ENCODE measurements around the gene ZNF396. TPM values are rescaled to one million over a fixed set of nuclear protein-coding genes. Genes with fewer than 3 reads are reported as not detected.

Gene ZNF396
- total RNA-seq, 1 donor from 2014 or later, result 1.6 TPM

DNA sequence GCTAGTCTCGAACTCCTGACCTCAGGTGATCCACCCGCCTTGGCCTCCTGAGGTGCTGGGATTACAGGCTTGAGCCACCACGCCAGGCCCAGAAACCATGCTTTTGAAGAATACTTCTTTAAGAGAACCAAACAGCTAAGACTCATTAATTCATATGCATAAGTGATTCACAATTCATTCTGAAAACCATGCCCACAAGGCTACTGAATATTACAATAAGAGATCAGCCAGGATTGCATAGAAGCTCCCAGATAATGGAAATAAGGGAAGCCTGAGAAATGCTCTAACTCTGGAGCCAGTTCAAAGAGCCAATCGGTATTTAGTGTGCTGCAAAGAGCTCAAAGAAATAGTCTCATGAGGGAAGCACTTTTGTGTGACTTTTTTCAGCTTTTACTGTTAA, 2.4 kb downstream of the ZNF396 start:
- H3K4me3 Mint-ChIP-seq, result no peak overlapping the region
- peaks cover 2% of the 10 kb centered on the region for H3K4me1 Mint-ChIP-seq
- H3K27me3 Mint-ChIP-seq (ENCODE audit: low read depth), result peaks cover 25% of the 10 kb centered on the region
- H3K9me3 Mint-ChIP-seq, result no peaks in the 10 kb centered on the region
- DNase-seq (ENCODE audit: low spot score in 2 of 2, unreplicated experiment in 2 of 2), result no peak
- no peaks in the 10 kb centered on the region for H3K36me3 Mint-ChIP-seq
- TF ChIP-seq, protein P1, sequence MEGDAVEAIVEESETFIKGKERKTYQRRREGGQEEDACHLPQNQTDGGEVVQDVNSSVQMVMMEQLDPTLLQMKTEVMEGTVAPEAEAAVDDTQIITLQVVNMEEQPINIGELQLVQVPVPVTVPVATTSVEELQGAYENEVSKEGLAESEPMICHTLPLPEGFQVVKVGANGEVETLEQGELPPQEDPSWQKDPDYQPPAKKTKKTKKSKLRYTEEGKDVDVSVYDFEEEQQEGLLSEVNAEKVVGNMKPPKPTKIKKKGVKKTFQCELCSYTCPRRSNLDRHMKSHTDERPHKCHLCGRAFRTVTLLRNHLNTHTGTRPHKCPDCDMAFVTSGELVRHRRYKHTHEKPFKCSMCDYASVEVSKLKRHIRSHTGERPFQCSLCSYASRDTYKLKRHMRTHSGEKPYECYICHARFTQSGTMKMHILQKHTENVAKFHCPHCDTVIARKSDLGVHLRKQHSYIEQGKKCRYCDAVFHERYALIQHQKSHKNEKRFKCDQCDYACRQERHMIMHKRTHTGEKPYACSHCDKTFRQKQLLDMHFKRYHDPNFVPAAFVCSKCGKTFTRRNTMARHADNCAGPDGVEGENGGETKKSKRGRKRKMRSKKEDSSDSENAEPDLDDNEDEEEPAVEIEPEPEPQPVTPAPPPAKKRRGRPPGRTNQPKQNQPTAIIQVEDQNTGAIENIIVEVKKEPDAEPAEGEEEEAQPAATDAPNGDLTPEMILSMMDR (IDR thresholded peaks at IDR 0.05; ENCODE audit: unreplicated experiment), result no peak
- no peak overlapping the region for H3K27ac Mint-ChIP-seq

DNA sequence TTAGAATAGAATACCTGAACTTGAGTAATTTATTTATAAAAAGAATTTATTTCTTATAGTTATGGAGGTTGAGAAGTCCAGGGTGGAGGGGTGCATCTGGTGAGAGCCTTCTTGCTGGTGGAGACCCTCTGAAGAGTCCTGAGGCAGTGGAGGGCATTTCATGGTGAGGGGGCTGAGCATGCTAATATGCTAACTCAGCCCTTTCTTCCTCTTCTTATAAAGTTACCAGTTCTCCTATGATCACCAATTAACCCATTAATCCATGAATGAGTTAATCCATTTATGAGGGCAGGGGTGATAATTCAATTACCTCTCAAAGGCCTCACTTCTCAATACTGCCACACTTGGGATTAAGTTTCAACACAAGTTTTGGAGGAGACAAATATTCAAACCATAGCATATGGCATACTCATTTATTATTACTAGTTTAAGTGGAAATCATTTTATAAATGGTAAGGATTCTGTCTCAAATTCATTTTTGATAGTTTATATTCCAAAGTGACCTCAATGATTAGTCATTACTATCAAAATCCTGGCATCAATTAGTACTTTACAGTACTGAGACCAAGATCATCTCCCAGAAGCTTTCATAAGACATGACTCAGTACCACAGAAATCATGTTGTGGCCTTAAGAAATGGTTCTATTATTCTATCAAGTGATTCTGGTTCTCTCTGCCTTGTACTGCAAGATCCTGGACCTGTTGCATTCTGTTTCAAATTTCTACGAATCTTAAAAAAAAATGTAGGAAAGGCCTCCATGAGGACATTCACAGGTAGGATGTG, 5.5 kb downstream of the ZNF396 start:
- no peaks in the 10 kb centered on the region for H3K9me3 Mint-ChIP-seq
- no peak overlapping the region for H3K27ac Mint-ChIP-seq
- peaks cover 2% of the 10 kb centered on the region for H3K4me1 Mint-ChIP-seq
- TF ChIP-seq, protein P1 (IDR thresholded peaks at IDR 0.05; ENCODE audit: unreplicated experiment), result no peak
- no peaks in the 10 kb centered on the region for H3K36me3 Mint-ChIP-seq
- no peak overlapping the region for H3K4me3 Mint-ChIP-seq
- peaks cover 4% of the 10 kb centered on the region for H3K27me3 Mint-ChIP-seq (ENCODE audit: low read depth)
- DNase-seq (ENCODE audit: low spot score in 2 of 2, unreplicated experiment in 2 of 2), result no peak

DNA sequence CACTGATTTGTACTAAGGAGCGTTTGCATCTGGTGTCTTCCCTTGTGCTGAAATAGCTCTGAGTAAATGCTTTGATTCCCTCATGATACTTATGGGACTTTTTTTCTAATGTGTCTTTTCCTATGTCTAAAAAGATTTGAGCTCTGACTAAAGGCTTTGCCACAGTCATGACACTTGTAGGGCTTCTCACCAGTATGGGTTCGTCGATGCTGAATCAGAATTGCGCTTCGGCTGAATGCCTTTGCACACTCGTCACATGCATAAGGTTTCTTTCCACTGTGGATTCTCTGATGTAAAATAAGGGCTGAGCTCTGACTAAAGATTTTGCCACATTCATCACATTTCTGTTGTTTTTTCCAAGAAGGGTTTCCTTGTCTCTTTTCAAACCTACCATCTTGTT, 8.0 kb downstream of the ZNF396 start:
- Mint-ChIP-seq H3K4me3 (no peak overlapping the region), H3K27me3 (ENCODE audit: low read depth) (no peaks in the 10 kb centered on the region), H3K36me3 (no peaks in the 10 kb centered on the region), H3K27ac (no peak overlapping the region), H3K4me1 (no peaks in the 10 kb centered on the region), H3K9me3 (no peaks in the 10 kb centered on the region)
- TF ChIP-seq, protein P1 (IDR thresholded peaks at IDR 0.05; ENCODE audit: unreplicated experiment), result no peak
- no peak for DNase-seq (ENCODE audit: low spot score in 2 of 2, unreplicated experiment in 2 of 2)

DNA sequence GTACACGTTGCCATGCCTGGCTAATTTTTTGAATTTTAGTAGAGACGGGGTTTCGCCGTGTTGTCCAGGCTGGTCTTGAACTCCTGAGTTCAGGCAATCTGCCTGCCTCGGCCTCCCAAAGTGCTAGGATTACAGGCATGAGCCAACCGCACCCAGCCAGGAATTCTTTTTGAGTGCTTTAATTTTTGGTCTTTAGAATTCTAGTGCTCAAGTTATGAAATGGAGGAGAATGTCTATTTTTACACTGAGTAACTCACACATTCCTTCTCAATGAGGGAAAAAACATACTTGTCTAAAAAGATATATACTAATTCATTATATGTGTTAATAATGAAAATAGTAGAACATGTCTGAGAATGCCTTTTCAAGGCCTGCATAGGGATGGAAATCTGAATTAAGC, 8.5 kb downstream of the ZNF396 start:
- Mint-ChIP-seq H3K36me3 (no peaks in the 10 kb centered on the region), H3K4me3 (no peak overlapping the region), H3K9me3 (no peaks in the 10 kb centered on the region), H3K27me3 (ENCODE audit: low read depth) (no peaks in the 10 kb centered on the region), H3K27ac (no peak overlapping the region), H3K4me1 (no peaks in the 10 kb centered on the region)
- TF ChIP-seq, protein P1 (IDR thresholded peaks at IDR 0.05; ENCODE audit: unreplicated experiment), result no peak
- DNase-seq (ENCODE audit: low spot score in 2 of 2, unreplicated experiment in 2 of 2), result no peak

DNA sequence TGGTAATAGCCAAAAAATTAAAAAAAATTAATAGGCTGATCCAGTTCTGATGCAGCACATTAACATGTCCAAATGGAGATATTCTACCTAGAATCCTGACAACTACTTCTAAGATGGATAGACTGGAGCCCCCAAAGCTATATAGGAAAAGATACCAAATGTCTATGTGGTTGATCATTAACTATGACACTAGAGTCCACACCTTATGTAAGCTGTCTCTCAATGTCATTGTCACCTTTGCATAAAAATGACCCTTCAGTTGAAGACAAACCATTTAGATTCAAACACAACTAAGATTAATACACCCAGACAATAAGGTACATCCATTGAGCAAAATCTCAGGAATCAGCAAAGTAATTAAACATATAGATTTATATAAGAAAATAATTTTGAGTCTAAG, 14.6 kb downstream of the ZNF396 start:
- no peak overlapping the region for H3K4me3 Mint-ChIP-seq

More for the DNA sequence above, 14.6 kb downstream of the ZNF396 start:
- Mint-ChIP-seq H3K36me3 (no peaks in the 10 kb centered on the region), H3K9me3 (no peaks in the 10 kb centered on the region), H3K27me3 (ENCODE audit: low read depth) (peaks cover 1% of the 10 kb centered on the region), H3K4me1 (no peaks in the 10 kb centered on the region), H3K27ac (no peak overlapping the region)
- TF ChIP-seq, protein P1 (IDR thresholded peaks at IDR 0.05; ENCODE audit: unreplicated experiment), result no peak
- DNase-seq (ENCODE audit: low spot score in 2 of 2, unreplicated experiment in 2 of 2), result no peak
